Medulla oblongata (tissue), 1 donor: ENCODE data around the gene PRTFDC1.

Source experiments
- DNase-seq: peaks from one replicate; pipeline ENCODE4 v3.0.0-alpha.2; 2015; ENCODE audit errors: extremely low spot score

The PRTFDC1 gene

GRCh38 chr10:24904824-24905223 lies 47.6 kb downstream of the PRTFDC1 start:
- no peak for DNase-seq

GRCh38 chr10:24902400-24902728 lies 50.0 kb downstream of the PRTFDC1 start:
- no peak for DNase-seq

GRCh38 chr10:24901686-24902399 lies 50.6 kb downstream of the PRTFDC1 start:
- DNase-seq, result no peak

GRCh38 chr10:24900888-24901685 lies 51.3 kb downstream of the PRTFDC1 start:
- peak; percentile 87 for DNase-seq

- no peak for DNase-seq
Measured at GRCh38 chr10:24899571-24899970, 52.8 kb downstream of the PRTFDC1 start.

- no peak for DNase-seq
Measured at GRCh38 chr10:24898501-24898900, 53.9 kb downstream of the PRTFDC1 start.

GRCh38 chr10:24897326-24897926 lies 55.0 kb downstream of the PRTFDC1 start:
- DNase-seq, result no peak

GRCh38 chr10:24894728-24895127 lies 57.7 kb downstream of the PRTFDC1 start:
- no peak for DNase-seq

GRCh38 chr10:24894309-24894708 lies 58.1 kb downstream of the PRTFDC1 start:
- no peak for DNase-seq

GRCh38 chr10:24893127-24893526 lies 59.3 kb downstream of the PRTFDC1 start:
- no peak for DNase-seq

- DNase-seq, result no peak
Measured at GRCh38 chr10:24891823-24892222, 60.6 kb downstream of the PRTFDC1 start.

- DNase-seq, result no peak
Measured at GRCh38 chr10:24889639-24890038, 62.8 kb downstream of the PRTFDC1 start.

GRCh38 chr10:24887855-24888231 lies 64.6 kb downstream of the PRTFDC1 start:
- DNase-seq, result no peak

- no peak for DNase-seq
Measured at GRCh38 chr10:24886290-24886680, 66.1 kb downstream of the PRTFDC1 start.

- no peak for DNase-seq
Measured at GRCh38 chr10:24885551-24886289, 66.7 kb downstream of the PRTFDC1 start.

- DNase-seq, result no peak
Measured at GRCh38 chr10:24884793-24885192, 67.6 kb downstream of the PRTFDC1 start.

- no peak for DNase-seq
Measured at GRCh38 chr10:24884316-24884715, 68.1 kb downstream of the PRTFDC1 start.

GRCh38 chr10:24883176-24883575 lies 69.2 kb downstream of the PRTFDC1 start:
- no peak for DNase-seq

GRCh38 chr10:24882047-24882698 lies 70.2 kb downstream of the PRTFDC1 start:
- DNase-seq, result no peak

GRCh38 chr10:24879861-24880260 lies 72.5 kb downstream of the PRTFDC1 start:
- DNase-seq, result no peak

GRCh38 chr10:24874133-24874532 lies 78.3 kb downstream of the PRTFDC1 start:
- no peak for DNase-seq

- DNase-seq, result peak; percentile 84
Measured at GRCh38 chr10:24873281-24873683, 79.1 kb downstream of the PRTFDC1 start.
